ENCODE data around the gene CNP. TPM values are rescaled to one million over a fixed set of nuclear protein-coding genes. Genes with fewer than 3 reads are reported as not detected.

CNP gene
- total and polyA plus RNA-seq, 10 of the 15 experiments (the other 5 are each of a cell fraction or from before 2014, with no cell fraction given): 1.8 to 60.7 (median 31.4) TPM

DNA sequence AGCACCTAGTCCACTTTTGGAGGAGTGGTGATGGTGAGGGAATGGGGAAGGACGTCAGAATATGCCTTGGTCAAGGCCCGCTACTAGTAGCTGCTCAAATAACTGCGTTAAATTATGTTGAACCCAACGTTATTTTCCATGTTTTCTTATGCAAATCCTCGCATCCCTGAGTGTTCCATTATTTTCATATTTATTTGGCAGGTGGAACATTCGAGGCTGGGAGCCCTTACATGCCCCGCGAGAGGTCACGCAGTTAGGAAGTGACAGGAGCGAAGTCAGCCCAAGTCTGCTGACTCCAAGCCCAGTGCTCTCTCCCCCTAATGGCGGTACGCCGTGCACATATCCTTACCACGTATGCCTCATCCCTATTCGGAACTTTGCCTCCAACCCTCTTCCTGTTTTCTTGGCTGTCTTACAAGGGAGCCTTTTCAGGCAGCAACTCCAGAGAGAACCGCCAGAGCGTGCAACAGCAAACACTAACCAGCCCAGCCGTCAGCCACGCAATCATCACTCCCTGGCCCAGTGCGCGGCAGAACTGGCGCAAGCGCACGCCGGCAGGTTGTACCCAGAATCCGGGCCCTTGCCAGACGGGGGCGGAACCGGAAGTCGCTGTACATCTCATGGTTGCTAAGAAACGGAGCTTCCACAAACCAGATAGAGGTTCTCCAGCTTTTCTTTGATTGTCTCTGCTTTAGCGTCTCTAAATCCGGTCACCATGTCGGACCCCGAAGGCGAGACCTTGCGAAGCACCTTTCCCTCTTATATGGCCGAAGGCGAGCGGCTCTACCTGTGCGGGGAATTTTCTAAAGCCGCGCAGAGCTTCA is 36.4 kb upstream of the CNP start, which contains the start of gene ODAD4 (continued):
- TF ChIP-seq MYC (IDR thresholded peaks at IDR 0.05; ENCODE audit: insufficient read depth, insufficient read length, insufficient replicate concordance, low read length, severe bottlenecking) (no peak), PAX5 (IDR thresholded peaks at IDR 0.05; ENCODE audit: borderline replicate concordance, low read depth, low read length) (peak; percentile 71; the same call in 1 of the 2 replicates), BCL11A (IDR thresholded peaks at IDR 0.05; ENCODE audit: low read depth, low read length) (no peak), GABPA (IDR thresholded peaks at IDR 0.05; ENCODE audit: low read depth) (peak; percentile 77), NR2C1 (IDR thresholded peaks at IDR 0.05) (no peak), MEF2B (IDR thresholded peaks at IDR 0.05; ENCODE audit: partially characterized antibody, poor library complexity, severe bottlenecking) (no peak), IRF4 (IDR thresholded peaks at IDR 0.05; ENCODE audit: low read depth, low read length) (0 out of 2 replicates have a peak, but pooled peaks have one; percentile 4), ZNF622 (IDR thresholded peaks at IDR 0.05) (no peak), KDM1A (IDR thresholded peaks at IDR 0.05; ENCODE audit: borderline replicate concordance) (0 out of 2 replicates have a peak, but pooled peaks have one; percentile 41), SP1 (IDR thresholded peaks at IDR 0.05; ENCODE audit: low read depth, low read length) (peak; percentile 5), HDAC6 (IDR thresholded peaks at IDR 0.05; ENCODE audit: unreplicated experiment) (no peak)
- TF ChIP-seq, protein P1, sequence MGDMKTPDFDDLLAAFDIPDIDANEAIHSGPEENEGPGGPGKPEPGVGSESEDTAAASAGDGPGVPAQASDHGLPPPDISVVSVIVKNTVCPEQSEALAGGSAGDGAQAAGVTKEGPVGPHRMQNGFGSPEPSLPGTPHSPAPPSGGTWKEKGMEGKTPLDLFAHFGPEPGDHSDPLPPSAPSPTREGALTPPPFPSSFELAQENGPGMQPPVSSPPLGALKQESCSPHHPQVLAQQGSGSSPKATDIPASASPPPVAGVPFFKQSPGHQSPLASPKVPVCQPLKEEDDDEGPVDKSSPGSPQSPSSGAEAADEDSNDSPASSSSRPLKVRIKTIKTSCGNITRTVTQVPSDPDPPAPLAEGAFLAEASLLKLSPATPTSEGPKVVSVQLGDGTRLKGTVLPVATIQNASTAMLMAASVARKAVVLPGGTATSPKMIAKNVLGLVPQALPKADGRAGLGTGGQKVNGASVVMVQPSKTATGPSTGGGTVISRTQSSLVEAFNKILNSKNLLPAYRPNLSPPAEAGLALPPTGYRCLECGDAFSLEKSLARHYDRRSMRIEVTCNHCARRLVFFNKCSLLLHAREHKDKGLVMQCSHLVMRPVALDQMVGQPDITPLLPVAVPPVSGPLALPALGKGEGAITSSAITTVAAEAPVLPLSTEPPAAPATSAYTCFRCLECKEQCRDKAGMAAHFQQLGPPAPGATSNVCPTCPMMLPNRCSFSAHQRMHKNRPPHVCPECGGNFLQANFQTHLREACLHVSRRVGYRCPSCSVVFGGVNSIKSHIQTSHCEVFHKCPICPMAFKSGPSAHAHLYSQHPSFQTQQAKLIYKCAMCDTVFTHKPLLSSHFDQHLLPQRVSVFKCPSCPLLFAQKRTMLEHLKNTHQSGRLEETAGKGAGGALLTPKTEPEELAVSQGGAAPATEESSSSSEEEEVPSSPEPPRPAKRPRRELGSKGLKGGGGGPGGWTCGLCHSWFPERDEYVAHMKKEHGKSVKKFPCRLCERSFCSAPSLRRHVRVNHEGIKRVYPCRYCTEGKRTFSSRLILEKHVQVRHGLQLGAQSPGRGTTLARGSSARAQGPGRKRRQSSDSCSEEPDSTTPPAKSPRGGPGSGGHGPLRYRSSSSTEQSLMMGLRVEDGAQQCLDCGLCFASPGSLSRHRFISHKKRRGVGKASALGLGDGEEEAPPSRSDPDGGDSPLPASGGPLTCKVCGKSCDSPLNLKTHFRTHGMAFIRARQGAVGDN (IDR thresholded peaks at IDR 0.05): peak; percentile 83
- TF ChIP-seq, protein P2, sequence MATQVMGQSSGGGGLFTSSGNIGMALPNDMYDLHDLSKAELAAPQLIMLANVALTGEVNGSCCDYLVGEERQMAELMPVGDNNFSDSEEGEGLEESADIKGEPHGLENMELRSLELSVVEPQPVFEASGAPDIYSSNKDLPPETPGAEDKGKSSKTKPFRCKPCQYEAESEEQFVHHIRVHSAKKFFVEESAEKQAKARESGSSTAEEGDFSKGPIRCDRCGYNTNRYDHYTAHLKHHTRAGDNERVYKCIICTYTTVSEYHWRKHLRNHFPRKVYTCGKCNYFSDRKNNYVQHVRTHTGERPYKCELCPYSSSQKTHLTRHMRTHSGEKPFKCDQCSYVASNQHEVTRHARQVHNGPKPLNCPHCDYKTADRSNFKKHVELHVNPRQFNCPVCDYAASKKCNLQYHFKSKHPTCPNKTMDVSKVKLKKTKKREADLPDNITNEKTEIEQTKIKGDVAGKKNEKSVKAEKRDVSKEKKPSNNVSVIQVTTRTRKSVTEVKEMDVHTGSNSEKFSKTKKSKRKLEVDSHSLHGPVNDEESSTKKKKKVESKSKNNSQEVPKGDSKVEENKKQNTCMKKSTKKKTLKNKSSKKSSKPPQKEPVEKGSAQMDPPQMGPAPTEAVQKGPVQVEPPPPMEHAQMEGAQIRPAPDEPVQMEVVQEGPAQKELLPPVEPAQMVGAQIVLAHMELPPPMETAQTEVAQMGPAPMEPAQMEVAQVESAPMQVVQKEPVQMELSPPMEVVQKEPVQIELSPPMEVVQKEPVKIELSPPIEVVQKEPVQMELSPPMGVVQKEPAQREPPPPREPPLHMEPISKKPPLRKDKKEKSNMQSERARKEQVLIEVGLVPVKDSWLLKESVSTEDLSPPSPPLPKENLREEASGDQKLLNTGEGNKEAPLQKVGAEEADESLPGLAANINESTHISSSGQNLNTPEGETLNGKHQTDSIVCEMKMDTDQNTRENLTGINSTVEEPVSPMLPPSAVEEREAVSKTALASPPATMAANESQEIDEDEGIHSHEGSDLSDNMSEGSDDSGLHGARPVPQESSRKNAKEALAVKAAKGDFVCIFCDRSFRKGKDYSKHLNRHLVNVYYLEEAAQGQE (IDR thresholded peaks at IDR 0.05; ENCODE audit: low read depth, low read length): no peak
- TF ChIP-seq, protein P3, sequence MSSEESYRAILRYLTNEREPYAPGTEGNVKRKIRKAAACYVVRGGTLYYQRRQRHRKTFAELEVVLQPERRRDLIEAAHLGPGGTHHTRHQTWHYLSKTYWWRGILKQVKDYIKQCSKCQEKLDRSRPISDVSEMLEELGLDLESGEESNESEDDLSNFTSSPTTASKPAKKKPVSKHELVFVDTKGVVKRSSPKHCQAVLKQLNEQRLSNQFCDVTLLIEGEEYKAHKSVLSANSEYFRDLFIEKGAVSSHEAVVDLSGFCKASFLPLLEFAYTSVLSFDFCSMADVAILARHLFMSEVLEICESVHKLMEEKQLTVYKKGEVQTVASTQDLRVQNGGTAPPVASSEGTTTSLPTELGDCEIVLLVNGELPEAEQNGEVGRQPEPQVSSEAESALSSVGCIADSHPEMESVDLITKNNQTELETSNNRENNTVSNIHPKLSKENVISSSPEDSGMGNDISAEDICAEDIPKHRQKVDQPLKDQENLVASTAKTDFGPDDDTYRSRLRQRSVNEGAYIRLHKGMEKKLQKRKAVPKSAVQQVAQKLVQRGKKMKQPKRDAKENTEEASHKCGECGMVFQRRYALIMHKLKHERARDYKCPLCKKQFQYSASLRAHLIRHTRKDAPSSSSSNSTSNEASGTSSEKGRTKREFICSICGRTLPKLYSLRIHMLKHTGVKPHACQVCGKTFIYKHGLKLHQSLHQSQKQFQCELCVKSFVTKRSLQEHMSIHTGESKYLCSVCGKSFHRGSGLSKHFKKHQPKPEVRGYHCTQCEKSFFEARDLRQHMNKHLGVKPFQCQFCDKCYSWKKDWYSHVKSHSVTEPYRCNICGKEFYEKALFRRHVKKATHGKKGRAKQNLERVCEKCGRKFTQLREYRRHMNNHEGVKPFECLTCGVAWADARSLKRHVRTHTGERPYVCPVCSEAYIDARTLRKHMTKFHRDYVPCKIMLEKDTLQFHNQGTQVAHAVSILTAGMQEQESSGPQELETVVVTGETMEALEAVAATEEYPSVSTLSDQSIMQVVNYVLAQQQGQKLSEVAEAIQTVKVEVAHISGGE (CRISPR knock-in tag; IDR thresholded peaks at IDR 0.05): no peak
- TF ChIP-seq, protein P4, sequence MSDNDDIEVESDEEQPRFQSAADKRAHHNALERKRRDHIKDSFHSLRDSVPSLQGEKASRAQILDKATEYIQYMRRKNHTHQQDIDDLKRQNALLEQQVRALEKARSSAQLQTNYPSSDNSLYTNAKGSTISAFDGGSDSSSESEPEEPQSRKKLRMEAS (IDR thresholded peaks at IDR 0.05; ENCODE audit: low read depth, low read length): peak; percentile 52
- TF ChIP-seq, protein P5, sequence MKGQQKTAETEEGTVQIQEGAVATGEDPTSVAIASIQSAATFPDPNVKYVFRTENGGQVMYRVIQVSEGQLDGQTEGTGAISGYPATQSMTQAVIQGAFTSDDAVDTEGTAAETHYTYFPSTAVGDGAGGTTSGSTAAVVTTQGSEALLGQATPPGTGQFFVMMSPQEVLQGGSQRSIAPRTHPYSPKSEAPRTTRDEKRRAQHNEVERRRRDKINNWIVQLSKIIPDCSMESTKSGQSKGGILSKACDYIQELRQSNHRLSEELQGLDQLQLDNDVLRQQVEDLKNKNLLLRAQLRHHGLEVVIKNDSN (IDR thresholded peaks at IDR 0.05; ENCODE audit: borderline replicate concordance, extremely low read length, insufficient read depth, low read depth, low read length): no peak
